Fibroblast of lung (primary cell): ENCODE data around the gene CCL3. TPM values are rescaled to one million over a fixed set of nuclear protein-coding genes. Genes with fewer than 3 reads are reported as not detected.

Experiments used
- DNase-seq, 2 donors: peaks; one replicate each; pipeline versions ENCODE4 v3.0.0 to v3.0.0-alpha.2; 2010; ENCODE audit warnings: low read depth in 2 of 2
- H2AFZ ChIP-seq: 2 replicates; pipeline ENCODE4 v1.5.1; 2012; ENCODE audit warnings: low read length, control low read depth, inconsistent platforms
- H3K27ac ChIP-seq: 2 replicates; pipeline ENCODE4 v1.5.1; 2011; ENCODE audit warnings: low read length, control low read depth; ENCODE audit not compliant: insufficient read depth
- H3K27me3 ChIP-seq: 2 replicates; pipeline ENCODE4 v1.5.1; 2011; ENCODE audit warnings: mild to moderate bottlenecking, low read length; ENCODE audit not compliant: control insufficient read depth, insufficient read depth
- H3K36me3 ChIP-seq: 2 replicates; pipeline ENCODE4 v1.5.1; 2011; ENCODE audit warnings: low read length; ENCODE audit not compliant: control insufficient read depth, insufficient read depth
- H3K4me1 ChIP-seq: 2 replicates; pipeline ENCODE4 v1.5.1; 2011; ENCODE audit warnings: low read length; ENCODE audit not compliant: control insufficient read depth, insufficient read depth; ENCODE audit errors: extremely low read depth
- H3K4me2 ChIP-seq: 2 replicates; pipeline ENCODE4 v1.5.1; 2011; ENCODE audit warnings: low read length, control low read depth; ENCODE audit not compliant: insufficient read depth; ENCODE audit errors: extremely low read depth
- H3K4me3 ChIP-seq, 4 experiments: fragments of 200-600 bp in 1 of 4; sonication (generic) in 1 of 4; replicated peaks in 1 of 4; 2 replicates each; pipeline ENCODE4 v1.5.1; 2011 to 2016; ENCODE audit warnings: low read length in 4 of 4, low read depth in 3 of 4, mild to moderate bottlenecking in 3 of 4, control low read depth in 2 of 4, inconsistent platforms in 1 of 4, mixed read lengths in 1 of 4; ENCODE audit not compliant: insufficient read depth in 1 of 4; ENCODE audit errors: control extremely low read depth in 1 of 4
- H3K79me2 ChIP-seq: 2 replicates; pipeline ENCODE4 v1.5.1; 2012; ENCODE audit warnings: mild to moderate bottlenecking, low read length, inconsistent platforms; ENCODE audit not compliant: control insufficient read depth, insufficient read depth
- H3K9ac ChIP-seq: 2 replicates; pipeline ENCODE4 v1.5.1; 2011; ENCODE audit warnings: mild to moderate bottlenecking, low read length, control low read depth; ENCODE audit not compliant: insufficient read depth
- H3K9me3 ChIP-seq: 2 replicates; pipeline ENCODE4 v1.5.1; 2012; ENCODE audit warnings: low read depth, low read length; ENCODE audit not compliant: control insufficient read depth, insufficient read depth
- H4K20me1 ChIP-seq: 2 replicates; pipeline ENCODE4 v1.5.1; 2011; ENCODE audit warnings: low read length; ENCODE audit not compliant: control insufficient read depth, insufficient read depth; ENCODE audit errors: extremely low read depth
- EZH2 ChIP-seq: IDR thresholded peaks from 2 replicates; pipeline ENCODE4 v1.5.1; 2012; ENCODE audit warnings: low read length, control low read depth, mild to moderate bottlenecking; ENCODE audit errors: missing control alignments
- polyA plus RNA-seq, 2 donors: library from polyadenylated mRNA; depleted of rRNA in 1 of 2; stranded (reverse) in 1 of 2; unstranded in 1 of 2; fragments of >200 nt; gene quantifications; 2 replicates each; pipeline ENCODE4 v1.2.1, GENCODE V29; 2011 to 2012; ENCODE audit warnings: missing spikeins in 1 of 2
- total RNA-seq: library from RNA; depleted of rRNA; stranded (reverse); fragments of >200 nt; gene quantifications from 2 replicates; pipeline ENCODE4 v1.2.1, GENCODE V29; 2014
- TF ChIP-seq, protein P1 (sequence below), 2 donors: IDR thresholded peaks in 1 of 2; conservative IDR thresholded peaks in 1 of 2; 1 replicate in 1 of 2; 2 replicates in 1 of 2; pipeline ENCODE4 v1.5.1; 2011 to 2012; ENCODE audit warnings: low read length in 2 of 2, control low read depth in 1 of 2, inconsistent platforms in 1 of 2, low read depth in 1 of 2, mild to moderate bottlenecking in 1 of 2

Gene CCL3
- total and polyA plus RNA-seq, 2 donors (not counting 1 experiment from before 2014, with no cell fraction given), result not detected

DNA sequence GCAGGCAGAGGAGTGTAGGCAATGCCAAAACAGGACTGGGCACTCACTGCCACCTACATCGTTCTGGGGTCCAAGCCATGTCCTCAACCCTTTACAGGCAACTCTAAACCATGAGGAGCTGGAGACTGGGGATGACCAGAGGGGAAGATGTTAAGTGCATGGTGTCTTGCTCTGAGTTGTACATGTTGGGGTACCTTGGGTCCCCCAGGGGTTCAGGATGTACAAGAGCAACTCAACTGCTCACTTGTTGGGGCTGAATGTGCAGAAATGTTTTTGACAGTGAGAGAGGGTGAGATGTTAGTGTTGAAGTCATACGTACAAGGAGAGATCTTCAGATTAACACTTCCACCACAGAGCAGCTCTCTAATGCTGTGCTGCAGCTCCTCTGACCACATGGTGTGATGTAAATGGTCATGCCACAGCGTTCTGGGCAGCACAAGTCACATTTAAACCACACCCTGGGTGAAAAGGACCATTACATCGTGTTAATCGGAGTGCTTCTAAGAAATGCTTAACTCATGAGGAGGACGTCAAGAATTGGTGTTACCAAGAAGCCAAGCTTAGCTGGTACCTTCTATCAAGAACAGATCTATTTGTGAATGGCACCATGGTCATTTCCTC lies 23.5 kb downstream of the CCL3 start:
- no peaks in the 10 kb centered on the region for H3K4me1 ChIP-seq
- H4K20me1 ChIP-seq, result no peaks in the 10 kb centered on the region
- H3K4me3 ChIP-seq, result no peak overlapping the region
- TF ChIP-seq, protein P1, sequence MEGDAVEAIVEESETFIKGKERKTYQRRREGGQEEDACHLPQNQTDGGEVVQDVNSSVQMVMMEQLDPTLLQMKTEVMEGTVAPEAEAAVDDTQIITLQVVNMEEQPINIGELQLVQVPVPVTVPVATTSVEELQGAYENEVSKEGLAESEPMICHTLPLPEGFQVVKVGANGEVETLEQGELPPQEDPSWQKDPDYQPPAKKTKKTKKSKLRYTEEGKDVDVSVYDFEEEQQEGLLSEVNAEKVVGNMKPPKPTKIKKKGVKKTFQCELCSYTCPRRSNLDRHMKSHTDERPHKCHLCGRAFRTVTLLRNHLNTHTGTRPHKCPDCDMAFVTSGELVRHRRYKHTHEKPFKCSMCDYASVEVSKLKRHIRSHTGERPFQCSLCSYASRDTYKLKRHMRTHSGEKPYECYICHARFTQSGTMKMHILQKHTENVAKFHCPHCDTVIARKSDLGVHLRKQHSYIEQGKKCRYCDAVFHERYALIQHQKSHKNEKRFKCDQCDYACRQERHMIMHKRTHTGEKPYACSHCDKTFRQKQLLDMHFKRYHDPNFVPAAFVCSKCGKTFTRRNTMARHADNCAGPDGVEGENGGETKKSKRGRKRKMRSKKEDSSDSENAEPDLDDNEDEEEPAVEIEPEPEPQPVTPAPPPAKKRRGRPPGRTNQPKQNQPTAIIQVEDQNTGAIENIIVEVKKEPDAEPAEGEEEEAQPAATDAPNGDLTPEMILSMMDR (conservative IDR thresholded peaks at IDR 0.05 in 1 of 2, IDR thresholded peaks at IDR 0.05 in 1 of 2; ENCODE audit: low read depth in 1 of 2, low read length in 2 of 2), result no peak
- TF ChIP-seq EZH2, result no peak
- no peak overlapping the region for H3K4me2 ChIP-seq
- no peaks in the 10 kb centered on the region for H3K9me3 ChIP-seq
- H3K36me3 ChIP-seq, result no peaks in the 10 kb centered on the region
- H2AFZ ChIP-seq, result no peak overlapping the region
- H3K27me3 ChIP-seq, result no peaks in the 10 kb centered on the region
- H3K9ac ChIP-seq, result no peak overlapping the region
- H3K79me2 ChIP-seq, result no peaks in the 10 kb centered on the region
- DNase-seq, result no peak
- H3K27ac ChIP-seq, result no peak overlapping the region

DNA sequence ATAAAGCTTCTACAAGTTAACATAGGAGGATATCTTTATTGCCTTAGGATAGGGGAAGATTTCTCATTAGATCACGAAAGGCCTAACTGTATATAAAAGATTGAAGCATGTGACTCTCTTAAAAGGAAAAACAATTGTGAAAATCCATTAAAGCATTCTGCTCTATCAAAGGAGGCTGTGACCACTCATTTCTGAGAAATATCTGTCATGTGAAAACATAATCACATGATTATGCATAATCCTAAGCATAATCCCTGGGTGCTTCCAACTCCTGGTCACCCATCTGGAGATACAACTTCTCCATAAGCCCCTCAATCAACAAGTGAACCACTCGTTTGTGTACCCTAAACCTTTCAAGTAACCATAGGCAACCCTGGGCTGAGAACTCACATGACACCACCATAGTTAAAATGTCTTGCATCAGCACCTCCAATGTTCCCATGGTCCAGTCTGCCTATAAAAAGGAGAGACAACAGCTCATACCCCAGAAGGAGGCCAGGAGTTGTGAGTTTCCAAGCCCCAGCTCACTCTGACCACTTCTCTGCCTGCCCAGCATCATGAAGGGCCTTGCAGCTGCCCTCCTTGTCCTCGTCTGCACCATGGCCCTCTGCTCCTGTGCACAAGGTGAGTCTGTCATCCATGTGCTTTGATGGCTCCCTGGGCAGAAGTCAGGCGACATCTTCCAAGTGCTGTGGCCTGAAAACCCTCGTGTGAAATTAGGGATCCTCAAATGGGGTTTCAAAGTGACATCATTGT lies 26.0 kb downstream of the CCL3 start, which contains the start of gene CCL18:
TSS of gene CCL18 (plus strand) at position 487 of the 756 bp plus-strand sequence. CDS start at position 558, 71 bp downstream.
- Histone ChIP-seq H3K4me3 (no peak within 1 kb of the TSS), H3K27me3 (no peaks in the 10 kb centered on the region), H3K9me3 (no peaks in the 10 kb centered on the region)

DNA sequence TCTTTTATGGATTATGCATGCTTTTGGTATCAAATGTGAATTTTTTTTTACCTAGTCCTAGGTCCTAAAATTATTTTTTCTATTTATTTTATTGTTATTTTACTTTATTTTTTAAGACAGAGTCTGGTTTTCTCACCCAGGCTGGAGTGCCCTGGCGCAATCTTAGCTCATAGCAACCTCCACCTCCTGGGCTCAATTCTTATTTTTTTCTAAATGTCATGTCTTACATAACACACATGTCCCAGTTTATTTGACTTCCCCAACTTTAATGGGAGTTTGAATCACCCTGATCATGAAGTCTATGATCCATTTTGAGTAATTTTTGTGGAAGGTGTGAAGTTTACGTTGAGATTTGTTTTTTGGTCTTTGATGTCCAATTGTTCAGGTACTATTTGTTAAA lies 29.1 kb downstream of the CCL3 start:
- Histone ChIP-seq H4K20me1 (no peaks in the 10 kb centered on the region), H3K9ac (no peak overlapping the region), H2AFZ (no peak overlapping the region), H3K9me3 (no peaks in the 10 kb centered on the region), H3K4me2 (no peak overlapping the region), H3K4me1 (no peaks in the 10 kb centered on the region), H3K36me3 (no peaks in the 10 kb centered on the region), H3K27me3 (no peaks in the 10 kb centered on the region), H3K4me3 (no peak overlapping the region), H3K27ac (no peak overlapping the region), H3K79me2 (no peaks in the 10 kb centered on the region)
- DNase-seq, result no peak
- TF ChIP-seq EZH2, result no peak
- TF ChIP-seq, protein P1 (conservative IDR thresholded peaks at IDR 0.05 in 1 of 2, IDR thresholded peaks at IDR 0.05 in 1 of 2; ENCODE audit: low read depth in 1 of 2, low read length in 2 of 2), result no peak

More for the DNA sequence above, 26.0 kb downstream of the CCL3 start, which contains the start of gene CCL18:
- Histone ChIP-seq H3K27ac (no peak within 1 kb of the TSS), H2AFZ (no peak within 1 kb of the TSS), H3K4me1 (no peaks in the 10 kb centered on the region), H3K36me3 (no peaks in the 10 kb centered on the region), H4K20me1 (no peaks in the 10 kb centered on the region), H3K9ac (no peak within 1 kb of the TSS), H3K79me2 (no peaks in the 10 kb centered on the region), H3K4me2 (no peak within 1 kb of the TSS)
- TF ChIP-seq, protein P1 (conservative IDR thresholded peaks at IDR 0.05 in 1 of 2, IDR thresholded peaks at IDR 0.05 in 1 of 2; ENCODE audit: low read depth in 1 of 2, low read length in 2 of 2), result no peak
- TF ChIP-seq EZH2, result no peak
- no peak for DNase-seq
